Activated CD4-positive, alpha-beta T cell treated with anti-CD3 and anti-CD28 coated beads for 24 hours (primary cell): ENCODE data around the gene MLXIP.
"Not testable (repeated sequence)": the region's sequence is repeated elsewhere in the genome, so short reads cannot be mapped to it uniquely, and the experiment has no call there.

Experiments
- DNase-seq, 2 donors: peaks; one replicate each; pipeline ENCODE4 v3.0.0-alpha.2; 2020; ENCODE audit warnings: low read depth in 2 of 2

Gene MLXIP

GRCh38 chr12:122054842-122055520, 23.6 kb upstream of the MLXIP start:
- no peak for DNase-seq

- not testable (repeated sequence) for DNase-seq
Observed at GRCh38 chr12:122056406-122056805, 22.1 kb upstream of the MLXIP start.

GRCh38 chr12:122057007-122057735, 21.4 kb upstream of the MLXIP start:
- no peak for DNase-seq

- no peak for DNase-seq
Observed at GRCh38 chr12:122057769-122058168, 20.8 kb upstream of the MLXIP start.

GRCh38 chr12:122058549-122059149, 19.9 kb upstream of the MLXIP start:
- no peak for DNase-seq

- DNase-seq: no peak
Observed at GRCh38 chr12:122059203-122059960, 19.2 kb upstream of the MLXIP start.

GRCh38 chr12:122060081-122060501, 18.5 kb upstream of the MLXIP start:
- no peak for DNase-seq

GRCh38 chr12:122061253-122061652, 17.3 kb upstream of the MLXIP start:
- no peak for DNase-seq

- DNase-seq: no peak
Observed at GRCh38 chr12:122062832-122063693, 15.5 kb upstream of the MLXIP start.

- DNase-seq: no peak
Observed at GRCh38 chr12:122063694-122064024, 14.9 kb upstream of the MLXIP start.

GRCh38 chr12:122064025-122064777, 14.4 kb upstream of the MLXIP start:
- DNase-seq: peak in 1 of 2 donors; percentile 28

GRCh38 chr12:122064780-122065588, 13.6 kb upstream of the MLXIP start:
- no peak for DNase-seq

- no peak for DNase-seq
Observed at GRCh38 chr12:122067548-122067947, 11.0 kb upstream of the MLXIP start.

- DNase-seq: no peak
Observed at GRCh38 chr12:122067966-122068365, 10.6 kb upstream of the MLXIP start.

GRCh38 chr12:122072031-122072970, 6.3 kb upstream of the MLXIP start:
- DNase-seq: no peak

- no peak for DNase-seq
Observed at GRCh38 chr12:122073815-122074214, 4.7 kb upstream of the MLXIP start.

- no peak for DNase-seq
Observed at GRCh38 chr12:122076743-122077495, 1.6 kb upstream of the MLXIP start.

- DNase-seq: no peak
Observed at GRCh38 chr12:122079033-122079531, 526 bp downstream of the MLXIP start.
